Activated CD8-positive, alpha-beta memory T cell treated with anti-CD3 and anti-CD28 coated beads, Interleukin-2, amount 50 U/mL, for 4 hours (primary cell): Measurements from ENCODE around the gene CDHR5.
"Not testable (repeated sequence)": the region's sequence is repeated elsewhere in the genome, so short reads cannot be mapped to it uniquely, and the experiment has no call there.

Experiments used
- DNase-seq: peaks from one replicate; pipeline ENCODE4 v3.0.0-alpha.2; 2020

The CDHR5 gene

DNA sequence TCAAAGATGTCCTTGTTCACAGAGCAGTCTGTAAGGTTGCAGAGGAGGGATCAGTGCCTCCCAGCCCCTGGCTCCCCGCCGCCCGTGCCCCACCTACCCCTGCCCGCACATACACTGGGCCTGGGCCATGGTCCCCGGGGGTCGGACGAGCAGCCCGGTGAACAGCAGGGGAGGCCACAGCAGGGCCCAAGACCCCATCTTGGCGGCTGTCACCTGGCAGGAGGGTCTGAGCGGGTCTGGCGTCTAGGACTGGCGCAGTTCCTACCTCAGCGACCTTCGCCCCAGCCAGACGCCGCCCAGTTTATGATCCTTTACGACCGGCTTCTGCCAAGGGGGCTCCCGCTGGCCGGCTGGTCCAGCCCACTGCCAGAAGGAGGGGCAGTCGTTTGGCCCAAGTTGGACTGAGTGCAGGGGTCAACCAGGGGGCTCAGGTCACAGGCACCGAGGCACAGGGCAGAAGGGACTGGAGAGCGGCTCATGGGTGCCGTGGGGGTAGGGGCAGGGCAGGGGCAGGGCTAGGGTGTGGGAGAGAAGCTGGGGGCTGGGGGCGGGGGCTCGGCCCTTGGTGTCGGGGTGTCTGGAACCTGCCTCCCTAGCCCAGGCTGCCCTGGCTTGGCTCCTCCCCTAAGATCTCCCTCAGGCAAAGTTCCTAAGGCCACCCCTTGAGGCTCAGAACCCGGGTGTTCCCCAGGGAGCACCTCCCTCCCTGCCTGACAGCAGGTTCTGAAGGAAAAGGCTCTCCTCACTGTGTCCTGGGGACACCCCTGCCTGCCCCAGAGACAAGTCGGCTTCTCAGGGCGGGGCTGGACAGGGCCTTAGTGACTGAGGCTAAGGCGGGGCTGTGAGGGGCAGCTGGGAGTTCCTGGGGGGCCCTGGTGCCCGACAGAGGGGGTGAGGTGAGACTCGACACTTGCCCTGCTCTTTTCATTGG lies at the start of gene CDHR5:
Gene CDHR5 (minus strand): TSS at position 251 of the 931 bp plus-strand sequence. CDS start 53 bp downstream, at position 198.
- DNase-seq = no peak

GRCh38 chr11:674406-674805 lies 49.7 kb upstream of the CDHR5 start:
- DNase-seq = no peak

DNA sequence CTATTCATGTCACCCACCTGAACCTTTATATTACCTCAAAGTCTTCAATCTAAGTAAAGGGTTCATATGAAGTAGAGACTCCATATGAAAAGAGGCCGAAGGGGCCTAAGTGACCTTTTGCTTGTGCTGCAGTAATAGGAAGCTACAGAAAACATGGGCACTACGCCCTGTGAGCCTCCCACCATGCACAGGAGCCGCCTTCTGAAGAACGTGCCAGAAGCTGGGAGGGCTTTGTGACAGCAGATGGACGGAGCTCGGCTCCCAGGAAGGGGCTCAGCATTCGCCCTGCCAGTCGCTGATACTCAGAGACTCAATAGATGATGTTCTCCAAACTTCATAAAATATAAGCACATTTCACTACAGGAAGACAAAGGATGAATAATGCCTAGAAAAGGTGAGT lies 49.1 kb upstream of the CDHR5 start:
- no peak for DNase-seq

GRCh38 chr11:665704-666281 lies 41.0 kb upstream of the CDHR5 start:
- DNase-seq = no peak

DNA sequence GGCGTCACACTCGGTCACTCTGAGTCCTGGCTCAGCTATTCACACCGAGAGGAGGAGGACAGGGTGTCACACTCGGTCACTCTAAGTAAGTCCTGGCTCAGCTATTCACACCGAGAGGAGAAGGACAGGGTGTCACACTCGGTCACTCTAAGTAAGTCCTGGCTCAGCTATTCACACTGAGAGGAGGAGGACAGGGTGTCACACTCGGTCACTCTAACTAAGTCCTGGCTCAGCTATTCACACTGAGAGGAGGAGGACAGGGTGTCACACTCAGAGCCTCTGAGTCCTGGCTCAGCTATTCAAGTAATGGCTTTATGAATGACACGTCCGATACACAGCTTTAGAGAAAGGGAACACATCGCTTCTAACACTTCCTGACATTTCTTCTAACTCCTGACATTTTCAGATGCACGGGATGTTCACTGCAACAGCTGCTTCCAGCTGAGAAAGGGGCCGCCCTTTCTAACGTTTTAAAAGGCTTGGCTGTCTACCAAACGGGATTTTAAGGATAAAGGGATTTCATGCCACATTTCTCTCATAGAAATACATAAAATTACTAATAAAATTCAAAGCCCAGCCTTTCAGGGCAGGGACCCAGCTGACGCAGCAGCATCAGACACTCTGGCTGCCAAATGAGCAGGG lies 40.4 kb upstream of the CDHR5 start:
- no peak for DNase-seq

DNA sequence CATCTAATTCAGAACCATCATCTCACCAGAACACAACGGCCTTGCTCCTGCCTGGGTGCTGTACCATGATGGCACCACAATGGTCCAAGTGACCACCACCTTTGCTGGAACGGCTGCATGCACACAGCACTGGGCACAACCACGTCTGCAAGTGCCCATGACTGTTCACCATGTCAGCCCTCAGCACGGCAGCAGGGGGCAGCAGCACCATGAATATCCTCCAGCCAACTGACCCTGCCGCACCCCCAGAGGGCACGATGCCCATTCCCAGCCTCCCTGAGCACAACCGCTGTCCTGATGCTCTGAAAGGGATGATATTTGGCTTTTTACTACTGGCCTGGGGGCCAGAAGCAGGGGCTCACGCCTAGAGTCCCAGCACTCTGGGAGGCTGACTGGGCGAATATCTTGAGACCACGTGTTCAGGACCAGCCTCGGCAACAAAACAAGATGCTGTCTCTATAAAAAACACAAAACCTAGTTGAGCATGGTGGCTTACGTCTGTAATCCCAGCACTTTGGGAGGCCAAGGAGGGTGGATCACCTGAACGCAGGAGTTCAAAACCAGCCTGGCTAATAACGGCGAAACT lies 38.0 kb upstream of the CDHR5 start:
- DNase-seq = peak; percentile 40

DNA sequence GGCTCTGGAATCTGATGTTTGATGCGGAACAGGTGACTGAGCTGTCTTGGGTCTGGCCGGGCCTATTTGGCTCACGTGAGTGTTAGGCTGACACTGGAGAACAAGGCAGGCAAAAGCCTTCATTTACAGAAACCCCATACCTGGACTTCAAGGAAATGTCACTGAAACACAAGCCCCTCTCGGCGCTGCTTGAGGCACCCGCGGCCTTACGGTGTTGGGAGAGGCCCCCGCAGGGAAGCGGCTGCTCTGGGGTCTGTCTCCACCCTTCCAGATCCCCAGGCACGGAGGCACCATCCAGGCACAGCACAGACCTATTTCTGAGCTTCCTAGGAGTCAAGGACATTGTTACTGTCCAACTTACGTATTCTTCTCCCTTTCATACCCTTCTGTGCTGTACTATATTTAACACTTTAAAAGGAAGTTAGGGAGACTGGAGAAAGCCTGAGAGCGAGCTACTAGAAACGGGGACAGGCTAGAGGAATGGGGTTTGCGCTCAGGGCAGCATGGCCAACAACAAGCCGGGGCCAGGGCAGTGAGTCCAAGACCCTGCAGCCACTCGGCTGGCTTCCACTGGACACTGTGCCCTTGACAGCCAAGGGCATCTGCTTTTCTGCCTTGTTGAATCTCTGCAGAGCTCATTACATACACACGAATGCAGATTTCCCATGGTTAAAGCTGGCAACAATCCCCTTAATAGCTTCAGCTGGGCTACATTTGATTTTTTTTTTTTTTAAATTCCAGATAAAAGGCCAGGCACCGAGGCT lies 36.1 kb upstream of the CDHR5 start:
- DNase-seq = no peak

DNA sequence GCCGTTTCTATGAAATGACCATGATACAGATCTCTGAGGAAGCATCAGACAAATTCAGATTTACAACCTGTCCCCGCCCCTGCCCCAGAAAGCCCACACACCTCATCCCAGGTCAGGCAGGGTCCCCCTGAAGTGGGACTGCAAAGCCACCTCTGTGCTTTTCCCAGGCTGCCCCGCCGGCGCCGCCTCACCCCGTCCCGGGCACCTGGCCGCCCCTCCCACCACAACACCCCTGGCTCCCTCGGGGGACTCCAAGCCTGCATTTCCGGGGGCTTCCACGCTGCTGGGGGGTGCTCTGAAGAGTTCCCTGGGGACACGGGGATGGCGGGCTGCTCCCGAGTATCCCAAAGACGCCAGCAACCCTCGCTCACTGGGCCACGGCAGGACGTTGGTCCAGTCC lies 35.5 kb upstream of the CDHR5 start:
- DNase-seq = no peak

GRCh38 chr11:659532-660085 lies 34.9 kb upstream of the CDHR5 start:
- no peak for DNase-seq

- no peak for DNase-seq
Observed at GRCh38 chr11:657691-658126, 33.0 kb upstream of the CDHR5 start.

GRCh38 chr11:656866-657265 lies 32.1 kb upstream of the CDHR5 start:
- DNase-seq = no peak

DNA sequence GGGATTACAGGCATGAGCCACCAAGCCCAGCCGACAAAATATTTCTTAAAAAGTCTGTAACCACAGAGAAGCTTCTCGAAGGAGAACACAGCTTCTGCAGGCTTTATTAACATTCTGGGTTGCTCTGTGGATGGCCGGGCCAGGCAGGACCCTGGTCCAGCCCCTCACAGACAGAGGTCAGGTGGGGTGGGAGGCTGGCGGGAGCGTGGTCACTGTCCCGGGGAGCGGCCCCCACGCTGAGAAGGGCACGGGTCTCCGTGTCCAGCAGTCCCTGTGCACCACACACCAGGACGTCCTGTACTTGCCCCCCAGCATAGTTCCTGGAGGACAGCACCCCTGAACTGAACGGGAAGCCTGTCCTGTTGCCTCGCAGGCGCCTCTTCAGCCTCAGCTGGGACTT lies 31.7 kb upstream of the CDHR5 start:
- no peak for DNase-seq

- no peak for DNase-seq
Observed at GRCh38 chr11:655036-655726, 30.4 kb upstream of the CDHR5 start.

DNA sequence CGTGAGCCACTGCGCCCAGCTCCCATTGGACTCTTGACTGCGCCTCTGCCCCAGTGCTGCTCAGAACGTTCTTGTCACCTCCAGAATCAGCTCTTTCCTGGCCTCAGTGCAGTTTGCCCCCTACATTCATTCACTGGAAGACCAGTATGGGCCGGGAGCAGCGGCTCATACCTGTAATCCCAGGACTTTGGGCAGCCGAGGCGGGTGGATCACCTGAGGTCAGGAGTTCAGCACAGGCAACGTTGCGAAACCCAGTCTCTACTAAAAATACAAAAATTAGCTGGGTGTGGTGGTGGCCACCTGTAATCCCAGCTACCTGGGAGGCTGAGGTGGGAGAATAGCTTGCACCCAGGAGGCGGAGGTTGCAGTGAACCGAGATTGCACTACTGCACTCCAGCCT lies 29.7 kb upstream of the CDHR5 start:
- DNase-seq = not testable (repeated sequence)

- no peak for DNase-seq
Observed at GRCh38 chr11:653837-654236, 29.1 kb upstream of the CDHR5 start.

GRCh38 chr11:653136-653535 lies 28.4 kb upstream of the CDHR5 start:
- DNase-seq = not testable (repeated sequence)

DNA sequence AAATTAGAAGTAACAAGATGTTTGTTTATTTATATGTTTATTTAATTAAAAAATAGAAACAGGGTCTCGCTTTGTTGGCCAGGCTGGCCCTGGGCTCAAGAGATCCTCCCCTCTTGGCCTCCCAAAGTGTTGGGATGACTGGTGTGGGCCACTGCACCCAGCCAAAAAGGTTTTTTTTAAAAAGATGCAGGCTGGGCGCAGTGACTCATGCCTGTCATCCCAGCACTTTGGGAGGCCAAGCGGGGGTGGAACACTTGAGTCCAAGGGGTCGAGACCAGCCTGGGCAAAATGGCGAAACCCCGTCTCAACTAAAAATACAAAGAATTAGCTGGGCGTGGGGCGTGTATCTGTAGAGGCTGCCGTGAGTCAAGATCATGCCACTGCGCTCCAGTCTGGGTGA lies 25.7 kb upstream of the CDHR5 start:
- DNase-seq = no peak

DNA sequence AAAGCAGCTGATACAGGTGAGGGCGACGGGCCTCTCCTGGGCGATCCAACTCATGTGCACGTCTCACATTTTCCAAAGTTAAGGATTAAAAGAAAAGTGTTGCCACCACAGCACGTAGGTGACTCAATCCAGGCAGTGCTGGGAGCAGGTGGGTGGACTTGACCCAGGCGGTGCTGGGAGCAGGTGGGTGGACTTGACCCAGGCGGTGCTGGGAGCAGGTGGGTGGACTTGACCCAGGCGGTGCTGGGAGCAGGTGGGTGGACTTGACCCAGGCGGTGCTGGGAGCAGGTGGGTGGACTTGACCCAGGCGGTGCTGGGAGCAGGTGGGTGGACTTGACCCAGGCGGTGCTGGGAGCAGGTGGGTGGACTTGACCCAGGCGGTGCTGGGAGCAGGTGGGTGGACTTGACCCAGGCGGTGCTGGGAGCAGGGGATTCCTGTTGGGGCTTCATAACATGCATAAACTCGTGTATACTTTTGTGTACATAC lies 23.0 kb upstream of the CDHR5 start:
- not testable (repeated sequence) for DNase-seq

DNA sequence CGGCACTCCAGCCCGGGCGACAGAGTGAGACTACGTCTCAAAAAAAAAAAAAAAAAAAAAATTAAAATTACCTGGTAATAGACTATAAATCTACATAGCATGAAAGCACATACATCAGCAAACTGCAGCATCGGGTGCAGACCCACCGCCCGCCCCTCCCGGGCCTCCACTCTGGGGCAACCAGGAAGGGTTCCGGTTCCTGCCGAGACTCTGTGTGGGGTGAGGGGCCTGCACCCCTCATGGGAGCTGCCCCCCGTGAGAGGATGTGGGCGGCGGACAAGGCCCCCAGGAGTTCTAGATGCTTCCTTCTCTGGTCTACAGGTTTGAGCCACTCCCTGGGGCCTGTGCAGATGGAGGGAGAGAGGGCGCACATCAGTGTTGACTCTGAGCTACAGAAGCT lies 21.5 kb upstream of the CDHR5 start:
- no peak for DNase-seq

GRCh38 chr11:645536-645935 lies 20.8 kb upstream of the CDHR5 start:
- DNase-seq = no peak
